UCSD-AML1 (cell line): ENCODE results near the gene TOMM20.
A peak's percentile ranks its signal among the peaks of the same experiment; 100 is the strongest.
"Not testable (repeated sequence)": the region's sequence is repeated elsewhere in the genome, so short reads cannot be mapped to it uniquely, and the experiment has no call there.

Source experiments
- DNase-seq: peaks from one replicate; lab custom pipeline; 2025; ENCODE audit not compliant: unreplicated experiment; lab: John Stamatoyannopoulos, UW

Gene TOMM20

DNA sequence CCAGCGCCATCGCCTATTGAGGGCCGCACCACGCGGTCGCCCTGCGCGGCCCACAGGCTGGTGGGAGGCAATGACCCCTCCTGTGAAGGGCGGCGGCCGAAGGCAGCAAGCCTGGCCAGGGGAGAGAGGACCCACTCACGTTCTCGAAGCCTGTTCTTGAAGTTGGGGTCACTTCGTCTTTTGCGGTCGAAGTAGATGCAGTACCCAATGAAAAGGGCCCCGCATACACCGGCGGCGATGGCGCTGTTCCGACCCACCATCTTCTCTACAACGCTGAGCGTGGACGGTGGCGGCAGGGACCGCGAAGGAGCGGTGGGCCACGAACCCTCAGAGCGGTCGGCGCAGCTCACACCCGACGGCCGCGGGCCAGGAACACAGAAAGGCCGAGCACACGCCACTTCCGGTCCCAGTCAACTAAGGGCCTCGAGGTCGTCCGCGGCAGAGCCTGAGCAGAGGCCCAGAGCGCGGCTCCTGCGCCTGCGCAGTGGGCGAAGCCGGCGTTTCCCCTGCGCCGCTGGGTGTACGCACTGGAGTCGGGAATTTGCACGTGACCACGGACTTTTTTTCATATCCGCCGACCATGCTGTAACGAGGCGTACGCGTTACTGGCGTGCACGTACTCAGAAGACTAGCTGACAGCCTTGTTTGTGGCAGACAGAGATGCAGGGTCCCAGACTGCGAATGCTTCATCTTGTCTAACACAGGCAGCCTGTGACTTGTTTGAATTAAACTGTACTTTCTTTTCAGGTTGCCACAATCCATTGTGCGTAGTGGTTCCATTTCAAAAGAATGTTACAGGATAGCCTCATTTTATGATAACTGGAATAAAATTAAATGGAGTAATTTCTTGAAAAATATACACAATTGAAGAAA lies at the start of gene TOMM20:
TSS of gene TOMM20 (minus strand) at position 382 of the 873 bp plus-strand sequence. CDS start at position 260, 122 bp downstream.
- peak; percentile 99 for DNase-seq

DNA sequence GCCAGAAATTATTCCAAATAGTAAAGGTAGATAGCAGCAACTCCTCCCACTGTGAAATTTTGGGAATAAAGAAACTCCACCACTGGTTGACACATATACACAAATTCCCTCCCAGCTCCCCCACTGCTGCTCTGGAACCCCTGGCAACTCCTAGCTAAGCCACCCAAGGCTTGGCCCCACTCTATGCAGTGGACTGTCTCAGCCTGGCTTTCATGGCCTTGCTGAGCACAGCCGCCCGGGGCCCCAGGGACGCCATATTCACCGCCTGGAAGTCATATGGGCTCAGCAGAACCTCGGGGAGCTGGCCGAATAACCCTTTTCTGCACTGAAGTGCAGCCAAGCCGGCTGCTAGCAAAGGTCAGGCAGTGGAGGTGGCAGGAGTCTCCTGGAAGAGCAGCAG lies 47.8 kb upstream of the TOMM20 start:
- DNase-seq = no peak

DNA sequence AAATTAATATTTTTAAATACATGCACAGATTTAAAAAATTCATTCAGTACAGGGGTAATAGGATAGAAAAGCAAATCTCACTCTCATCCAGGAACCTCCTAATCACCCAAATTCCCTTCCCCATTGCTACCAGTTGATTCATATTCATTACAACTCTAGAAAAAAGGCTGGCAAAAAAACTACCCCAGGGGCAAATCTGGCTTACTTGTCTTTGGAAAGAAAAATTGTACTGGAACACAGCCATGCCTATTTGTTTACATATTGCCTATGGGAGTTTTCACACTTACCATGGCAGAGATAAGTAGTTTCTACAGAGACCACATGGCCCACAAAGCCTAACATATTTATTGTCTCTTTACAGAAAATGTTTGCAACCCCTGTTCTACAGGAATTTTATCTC lies 41.3 kb upstream of the TOMM20 start:
- no peak for DNase-seq

DNA sequence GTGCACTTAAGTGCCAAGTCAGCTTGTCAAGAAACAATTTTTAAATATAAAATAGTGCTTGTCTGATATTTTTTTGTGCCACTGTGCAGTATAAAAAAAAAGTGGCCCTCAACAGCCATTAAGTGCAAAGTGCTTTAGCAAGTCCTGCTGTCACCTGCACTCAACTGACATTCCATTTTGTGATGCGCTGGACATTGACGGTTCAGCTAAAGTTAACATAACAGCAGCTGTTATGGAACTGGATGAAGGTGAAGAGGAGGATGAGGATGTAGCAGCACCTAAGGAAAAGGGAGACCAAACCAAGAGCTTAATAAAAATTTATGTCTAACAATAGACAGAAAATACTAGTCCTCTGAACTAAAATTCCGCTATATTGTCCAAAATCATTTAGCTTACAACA lies 39.7 kb upstream of the TOMM20 start:
- no peak for DNase-seq

DNA sequence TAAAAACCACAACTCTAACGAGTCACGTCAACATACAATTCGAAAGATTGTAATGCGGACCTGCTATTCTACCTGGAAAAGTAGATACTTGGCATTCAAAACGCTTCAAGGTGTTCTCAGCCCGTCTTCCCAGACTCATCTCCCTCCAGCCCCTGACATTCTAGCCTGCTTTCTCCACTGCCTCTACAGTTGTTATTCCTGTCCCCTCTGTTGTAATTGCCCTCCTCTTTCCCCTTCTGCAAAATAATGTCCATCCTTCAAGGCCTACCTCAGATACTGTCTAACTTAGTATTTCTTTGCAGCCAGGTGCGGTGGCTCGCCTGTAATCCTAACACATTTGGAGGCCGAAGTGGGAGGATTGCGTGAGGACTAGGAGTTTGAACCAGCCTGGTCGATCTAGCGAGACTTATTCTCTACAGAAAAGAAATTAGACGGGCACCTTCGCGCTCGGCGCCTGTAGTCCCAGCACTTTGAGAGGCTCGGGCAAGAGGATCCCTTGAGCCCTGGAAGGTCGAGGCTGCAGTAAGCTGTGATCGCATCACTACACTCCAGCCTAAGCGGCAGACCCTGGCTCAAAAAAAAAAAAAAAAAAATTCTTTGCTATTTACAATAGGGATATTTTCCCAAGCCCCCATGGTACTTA lies 33.2 kb upstream of the TOMM20 start:
- no peak for DNase-seq

DNA sequence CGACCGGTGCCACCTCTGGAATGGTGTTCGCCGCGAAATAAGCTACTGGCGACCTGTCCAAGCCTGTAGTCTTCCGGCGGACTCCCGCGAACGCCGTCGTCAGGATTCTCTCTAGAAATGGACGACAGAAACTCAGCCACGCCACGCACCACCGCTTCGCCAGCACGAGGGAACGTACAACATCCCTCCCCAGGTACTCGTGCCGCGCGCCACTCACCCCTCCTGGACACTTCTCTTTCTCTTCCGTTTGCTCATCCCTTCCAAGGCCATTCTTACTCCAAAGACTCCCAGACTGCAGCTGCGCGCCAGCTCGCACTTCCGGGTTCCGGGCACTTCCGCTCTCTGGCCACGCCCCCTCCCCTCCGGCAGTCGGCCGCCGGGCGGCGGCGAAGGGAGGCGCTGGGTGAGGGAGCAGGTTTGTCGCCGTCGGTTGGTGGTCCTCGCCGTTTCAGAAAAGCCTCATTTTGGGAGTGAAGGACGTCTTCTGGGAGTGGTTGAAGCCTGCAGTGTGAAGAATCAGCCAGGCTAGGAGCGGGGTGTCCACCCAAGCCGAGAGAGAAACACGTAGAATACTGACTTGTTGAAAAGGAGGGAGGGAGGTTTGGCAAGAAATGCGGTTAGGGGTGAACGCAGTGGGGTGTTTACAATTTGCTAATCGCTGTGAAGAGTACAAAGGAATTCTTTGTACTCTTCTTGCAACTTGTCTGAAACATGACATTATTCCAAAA lies 32.5 kb upstream of the TOMM20 start, which contains the start of gene RBM34:
TSS of gene RBM34 (minus strand) at position 294 of the 728 bp plus-strand sequence. CDS start at position 270, 24 bp downstream.
- peak; percentile 90 for DNase-seq

DNA sequence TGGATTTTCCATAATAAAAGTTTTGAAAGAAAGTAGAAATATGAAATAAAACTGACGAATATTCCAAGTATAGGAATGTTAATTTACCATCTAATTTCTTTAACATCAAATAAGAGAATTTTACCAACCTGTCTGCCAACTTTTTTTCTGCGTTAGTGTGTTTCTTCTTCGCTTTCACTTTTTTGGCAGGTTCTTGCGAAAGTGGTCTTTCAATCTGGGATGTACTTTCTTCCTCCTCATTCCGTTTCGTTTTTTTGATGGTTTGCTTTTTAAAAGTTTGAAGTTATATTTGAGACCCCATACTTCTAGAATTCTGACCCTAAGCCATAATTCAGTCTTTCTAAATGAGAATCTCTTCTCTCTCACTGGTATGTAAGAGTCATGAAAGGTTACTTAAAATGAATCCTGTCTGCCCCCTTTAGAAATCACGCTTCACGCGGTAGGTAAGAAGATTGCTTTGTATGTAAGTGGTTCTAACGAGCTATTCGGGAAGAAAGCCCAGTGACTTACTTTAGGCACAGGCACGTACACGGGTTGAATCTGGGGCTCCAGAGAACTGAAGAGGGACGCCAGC lies 31.8 kb upstream of the TOMM20 start:
- no peak for DNase-seq

DNA sequence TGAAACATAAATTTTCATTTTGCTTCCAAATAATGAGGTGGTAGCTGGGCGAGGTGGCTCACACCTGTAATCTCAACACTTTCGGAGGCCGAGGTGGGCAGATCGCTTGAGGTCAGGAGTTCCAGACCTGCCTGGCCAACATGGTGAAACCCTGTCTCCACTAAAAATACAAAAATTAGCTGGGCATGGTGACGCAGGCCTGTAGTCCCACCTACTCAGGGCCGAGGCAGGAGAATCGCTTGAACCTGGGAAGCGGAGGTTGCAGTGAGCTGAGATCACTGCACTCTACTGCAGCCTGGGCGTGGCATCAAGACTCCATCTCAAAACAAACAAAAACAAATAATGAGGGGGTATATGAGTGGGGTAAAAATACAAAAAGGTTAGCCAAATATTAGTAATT lies 31.3 kb upstream of the TOMM20 start:
- DNase-seq = not testable (repeated sequence)

DNA sequence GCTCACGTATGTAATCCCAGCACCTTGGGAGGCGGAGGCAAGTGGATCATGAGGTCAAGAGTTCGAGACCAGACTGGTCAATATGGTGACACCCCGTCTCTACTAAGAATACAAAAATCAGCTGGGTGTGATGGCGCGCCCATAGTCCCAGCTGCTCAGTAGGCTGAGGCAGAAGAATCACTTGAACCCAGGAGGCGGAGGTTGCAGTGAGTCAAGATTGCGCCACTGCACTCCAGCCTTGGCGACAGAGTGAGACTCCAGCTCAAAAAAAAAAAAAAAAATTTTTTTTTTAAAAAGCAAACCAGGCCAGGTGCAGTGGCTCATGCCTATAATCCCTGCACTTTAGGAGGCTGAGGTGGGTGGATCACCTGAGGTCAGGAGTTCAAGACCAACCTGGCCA lies 30.6 kb upstream of the TOMM20 start:
- not testable (repeated sequence) for DNase-seq

DNA sequence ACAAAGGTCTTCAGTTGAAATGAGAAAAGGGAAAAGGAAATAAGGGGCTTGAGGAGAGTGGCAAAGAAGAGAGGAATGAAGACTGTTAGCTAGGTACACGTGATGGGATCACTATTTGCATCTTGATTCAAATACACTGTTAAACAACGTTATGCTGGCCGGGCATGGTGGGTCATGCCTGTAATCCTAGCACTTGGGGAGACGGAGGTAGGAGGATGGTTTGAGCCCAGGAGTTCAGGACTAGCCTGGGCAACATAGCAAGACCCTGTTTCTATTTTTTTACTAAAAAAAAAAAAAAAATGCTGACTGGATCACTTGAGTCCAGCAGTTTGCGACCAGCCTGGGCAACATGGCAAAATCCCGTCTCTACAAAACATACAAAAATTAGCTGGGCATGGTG lies 30.0 kb upstream of the TOMM20 start:
- no peak for DNase-seq

DNA sequence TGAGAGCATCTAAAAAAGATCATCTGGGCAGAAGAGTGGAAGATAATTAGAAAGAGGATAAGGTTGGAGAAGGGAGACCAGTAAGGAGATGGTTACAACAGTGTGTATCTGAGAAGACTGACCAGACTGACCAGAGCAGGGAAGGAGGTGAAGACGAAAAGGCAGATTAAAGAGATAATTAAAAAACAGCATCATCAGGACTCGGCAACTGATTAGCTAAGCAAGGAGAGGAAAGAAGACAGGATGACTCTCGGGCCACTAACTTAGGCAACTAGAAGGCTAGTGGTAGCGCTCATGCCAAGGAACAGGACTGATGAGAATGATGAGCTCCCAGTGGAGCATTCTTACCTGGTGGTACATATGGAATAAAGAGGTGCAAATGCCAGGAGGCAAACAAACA lies 28.5 kb upstream of the TOMM20 start:
- no peak for DNase-seq

DNA sequence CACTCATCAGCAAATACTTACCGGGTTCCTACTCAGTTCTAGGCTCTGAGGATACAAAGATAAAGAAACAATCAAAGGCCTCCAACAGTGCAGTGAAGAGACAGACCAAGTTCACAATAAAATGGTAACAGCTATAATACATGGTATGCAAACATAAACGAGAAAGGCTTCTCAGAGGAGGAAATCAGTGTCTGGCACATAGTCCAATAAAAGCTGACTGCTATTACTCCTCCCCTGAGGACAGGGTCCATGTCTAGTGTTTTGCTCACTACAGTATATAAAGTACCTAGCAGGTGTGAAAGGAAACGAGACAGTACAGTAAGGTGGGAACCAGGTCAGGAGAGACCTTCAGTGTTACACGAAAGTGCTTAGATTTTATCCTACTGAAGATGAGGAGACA lies 28.1 kb upstream of the TOMM20 start:
- no peak for DNase-seq

DNA sequence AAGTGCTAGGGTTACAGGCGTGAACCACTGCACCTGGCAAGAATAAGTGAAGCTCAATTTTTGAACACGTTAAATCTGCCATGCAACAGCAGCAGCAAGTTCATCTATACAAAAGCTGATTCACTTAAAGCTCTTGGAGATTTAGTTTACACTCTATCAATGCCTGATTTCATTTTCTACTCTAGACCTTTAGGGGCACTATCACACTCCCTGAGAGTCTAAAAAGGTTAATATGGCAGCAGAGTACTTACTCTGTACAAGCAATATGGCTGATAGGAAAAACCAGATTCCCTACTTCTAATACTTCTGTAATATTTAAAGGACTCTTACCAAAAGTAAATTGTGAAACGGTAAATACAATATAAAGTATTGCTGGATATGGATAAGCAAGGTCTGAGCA lies 27.6 kb upstream of the TOMM20 start:
- DNase-seq = no peak

DNA sequence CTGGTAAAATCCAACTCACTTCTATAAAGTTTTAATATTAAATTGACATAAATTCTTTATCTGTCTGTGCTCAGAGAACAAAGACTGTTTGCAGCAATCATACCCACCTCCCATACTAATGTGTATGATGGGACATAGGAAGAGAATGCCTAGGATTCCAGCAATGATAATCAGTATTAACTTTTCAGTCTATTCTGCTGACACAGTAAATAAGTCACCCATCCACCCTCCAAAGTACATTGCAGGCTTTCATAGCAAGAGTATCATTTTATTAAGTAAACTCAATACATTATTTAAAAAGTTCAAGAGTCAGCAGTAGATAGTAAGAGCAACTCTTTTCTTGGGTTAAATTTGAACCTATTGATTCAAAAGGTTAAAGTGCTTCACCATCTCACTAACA lies 23.6 kb upstream of the TOMM20 start:
- no peak for DNase-seq

DNA sequence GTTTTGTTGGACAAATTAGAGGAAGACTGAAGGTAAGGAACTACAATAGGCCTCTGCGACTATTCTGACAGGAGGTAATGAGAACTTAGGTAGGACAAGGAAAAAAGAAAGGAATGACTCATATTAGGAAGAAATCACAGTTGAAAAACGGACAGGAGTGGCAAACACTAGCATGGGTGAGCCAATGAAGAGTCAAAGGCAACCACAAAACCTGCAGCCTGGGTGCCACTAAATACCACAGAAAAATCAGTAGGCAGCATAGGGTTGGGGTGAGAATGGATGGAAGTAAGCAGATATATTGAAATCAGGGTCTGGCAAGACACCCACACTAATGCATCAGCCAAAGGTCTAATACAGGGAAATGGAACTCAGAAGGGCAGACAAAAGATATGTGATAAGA lies 22.4 kb upstream of the TOMM20 start:
- no peak for DNase-seq

DNA sequence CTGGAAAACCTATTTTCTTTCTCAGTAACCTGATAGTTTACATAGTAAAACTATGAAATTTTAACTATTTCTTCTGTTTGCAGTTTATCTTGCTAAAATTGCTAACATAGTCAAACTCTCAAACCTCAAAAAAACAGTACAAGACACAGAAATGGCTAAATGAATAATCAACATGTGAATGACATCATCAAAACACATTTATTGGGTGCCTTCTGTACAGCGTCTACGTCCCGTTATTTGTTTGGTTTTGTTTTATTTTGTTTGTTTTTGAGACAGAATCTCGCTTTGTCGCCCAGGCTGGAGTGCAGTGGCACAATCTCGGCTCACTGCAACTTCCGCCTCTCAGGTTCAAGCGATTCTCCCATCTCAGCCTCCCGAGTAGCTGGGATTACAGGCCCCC lies 21.2 kb upstream of the TOMM20 start:
- no peak for DNase-seq

DNA sequence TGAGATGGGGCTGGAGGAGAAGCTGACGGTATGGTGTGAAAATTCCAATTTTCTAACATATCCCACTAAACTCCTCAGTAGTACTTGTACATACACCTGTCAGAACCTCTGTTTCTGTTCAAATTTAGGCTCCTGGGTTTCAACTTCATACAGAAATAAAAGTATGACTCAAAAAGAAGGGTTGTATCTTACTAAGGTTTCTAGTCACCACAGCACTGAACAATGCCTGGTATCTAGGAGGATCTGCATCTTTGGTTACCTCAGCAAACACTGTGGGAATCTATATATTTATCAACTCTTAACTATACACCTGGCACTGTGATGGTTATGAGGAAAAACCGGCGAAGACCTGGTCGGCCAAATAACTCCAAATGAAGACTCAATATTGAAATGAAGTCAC lies 18.6 kb upstream of the TOMM20 start:
- DNase-seq = no peak

DNA sequence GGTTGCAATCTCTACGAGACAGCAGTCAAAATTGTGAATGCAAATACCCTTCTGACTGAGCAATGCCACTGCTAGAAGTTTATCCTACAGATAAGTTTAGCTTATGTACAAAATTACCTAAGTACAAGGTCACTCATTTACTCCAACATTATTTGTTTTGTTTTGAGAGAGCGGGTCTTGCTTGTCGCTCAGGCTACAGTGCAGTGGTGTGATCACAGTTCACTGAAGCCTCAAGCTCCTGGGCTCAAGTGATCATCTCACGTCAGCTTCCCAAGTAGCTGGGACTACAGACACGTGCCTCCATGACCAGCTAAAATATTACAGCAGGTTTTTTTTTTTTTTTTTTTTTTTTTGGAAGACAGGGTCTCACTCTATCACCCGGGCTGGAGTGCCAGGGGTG lies 17.0 kb upstream of the TOMM20 start:
- no peak for DNase-seq

DNA sequence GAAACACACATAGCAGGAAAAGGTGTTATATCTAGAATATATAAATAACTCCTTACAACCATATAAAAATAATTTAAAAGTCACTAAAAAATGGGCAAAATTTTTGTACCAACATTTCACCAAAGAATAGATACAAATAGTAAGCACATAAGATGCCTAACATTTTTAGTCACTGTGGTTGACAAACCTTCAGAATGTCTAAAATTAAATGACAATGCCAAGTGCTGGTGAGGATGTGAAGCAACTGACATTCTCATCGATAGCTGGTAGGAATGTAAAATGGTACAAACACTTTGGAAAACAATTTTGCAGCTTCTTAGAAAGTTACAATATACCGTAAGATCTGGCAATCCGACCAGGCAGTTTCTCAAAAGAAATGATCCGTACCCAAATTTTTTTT lies 14.4 kb upstream of the TOMM20 start:
- no peak for DNase-seq

DNA sequence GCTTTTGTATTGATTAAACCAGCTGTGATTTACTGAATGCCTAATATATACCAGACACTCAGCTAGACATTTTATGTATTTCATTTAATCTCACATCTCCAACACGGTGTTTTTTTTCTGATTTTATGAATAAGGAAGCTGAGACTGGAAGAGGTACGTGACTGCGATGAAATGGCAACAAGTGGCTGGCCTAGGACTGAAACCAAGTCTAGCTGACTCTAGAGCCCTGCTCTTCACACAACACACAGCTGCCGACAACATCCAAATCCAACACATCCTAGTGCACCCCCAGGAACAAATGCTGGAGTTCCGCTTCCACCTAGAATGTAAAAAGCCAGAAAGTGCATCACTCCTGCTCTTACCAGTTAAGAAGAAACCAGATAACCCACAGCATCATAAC lies 10.7 kb upstream of the TOMM20 start:
- DNase-seq = no peak

DNA sequence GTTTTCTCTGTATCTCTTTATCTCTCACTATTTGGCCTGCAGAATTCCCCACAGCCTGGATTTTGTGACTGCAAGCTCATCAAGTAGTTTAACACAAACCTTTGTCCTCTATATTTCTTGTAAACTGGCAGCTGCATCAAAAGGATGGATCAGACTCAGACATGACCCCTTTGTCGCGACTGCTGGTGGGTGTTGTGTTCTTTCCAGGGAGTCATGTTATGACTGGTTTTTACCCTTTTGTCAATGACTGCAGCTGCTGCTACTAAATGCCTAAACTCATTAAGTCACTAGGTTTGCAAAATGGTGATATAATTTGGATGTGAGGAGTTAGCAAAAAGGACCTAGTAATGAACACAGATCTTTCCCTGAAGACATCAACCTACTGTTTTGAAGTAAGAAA lies 10.2 kb upstream of the TOMM20 start:
- DNase-seq = no peak
